HepG2 (cell line): Measurements from ENCODE around the gene FUOM. TPM values are rescaled to one million over a fixed set of nuclear protein-coding genes. Genes with fewer than 3 reads are reported as not detected.

Source experiments
- ARHGAP35 ChIP-seq: sonication (generic); formaldehyde crosslinking; IDR thresholded peaks from 2 replicates; pipeline ENCODE4 v1.9.0; 2022; ENCODE audit warnings: mild to moderate bottlenecking, inconsistent platforms, moderate library complexity, missing genetic modification reagents, borderline replicate concordance
- CSRNP1 ChIP-seq: sonication (generic); formaldehyde crosslinking; IDR thresholded peaks from 2 replicates; pipeline ENCODE4 v1.8.1; 2023; ENCODE audit warnings: mild to moderate bottlenecking, missing genetic modification reagents
- IKZF4 ChIP-seq: sonication (generic); formaldehyde crosslinking; IDR thresholded peaks from 2 replicates; pipeline ENCODE4 v1.5.1; 2020; ENCODE audit warnings: borderline replicate concordance, mild to moderate bottlenecking, low read depth, missing genetic modification reagents; ENCODE audit errors: not compliant biosample characterization
- MAFK ChIP-seq, 2 experiments: IDR thresholded peaks in 1 of 2; conservative IDR thresholded peaks in 1 of 2; 2 replicates each; pipeline ENCODE4 v1.6.1; 2011; ENCODE audit warnings: improper control_type of control experiment in 2 of 2, low read length in 2 of 2
- MIER3 ChIP-seq: IDR thresholded peaks from 2 replicates; pipeline ENCODE4 v1.6.1; 2016; ENCODE audit warnings: missing compliant biosample characterization, borderline replicate concordance
- NFE2L2 ChIP-seq: fragments of 150-350 bp; IDR thresholded peaks from 2 replicates; pipeline ENCODE4 v1.6.1; 2014; ENCODE audit warnings: low read length
- PREB ChIP-seq: sonication (generic); formaldehyde crosslinking; IDR thresholded peaks from 2 replicates; pipeline ENCODE4 v1.4.0; 2020; ENCODE audit warnings: missing genetic modification reagents
- SIN3A ChIP-seq: IDR thresholded peaks from 2 replicates; pipeline ENCODE4 v1.6.1; 2011; ENCODE audit warnings: low read depth, mild to moderate bottlenecking, control low read depth, low read length, borderline replicate concordance
- TEAD2 ChIP-seq: sonication (generic); formaldehyde crosslinking; IDR thresholded peaks from 2 replicates; pipeline ENCODE4 v1.9.0; 2021; ENCODE audit warnings: missing genetic modification reagents
- ZBTB26 ChIP-seq: IDR thresholded peaks from 2 replicates; pipeline ENCODE4 v1.6.1; 2016; ENCODE audit warnings: missing compliant biosample characterization, missing genetic modification reagents, borderline replicate concordance
- ZFYVE20 ChIP-seq: sonication (generic); formaldehyde crosslinking; IDR thresholded peaks from 2 replicates; pipeline ENCODE4 v1.8.0; 2023; ENCODE audit warnings: low read depth, mild to moderate bottlenecking, moderate library complexity, missing genetic modification reagents, borderline replicate concordance
- ZNF121 ChIP-seq: sonication (generic); formaldehyde crosslinking; IDR thresholded peaks from 2 replicates; pipeline ENCODE4 v1.5.0; 2020; ENCODE audit warnings: mild to moderate bottlenecking, missing genetic modification reagents
- ZNF124 ChIP-seq: sonication (generic); formaldehyde crosslinking; IDR thresholded peaks from 2 replicates; pipeline ENCODE4 v1.4.0; 2020; ENCODE audit warnings: missing genetic modification reagents
- ZNF292 ChIP-seq: sonication (generic); formaldehyde crosslinking; IDR thresholded peaks from 2 replicates; pipeline ENCODE4 v1.8.1; 2022; ENCODE audit warnings: mild to moderate bottlenecking, low read depth, missing genetic modification reagents, borderline replicate concordance
- ZNF329 ChIP-seq: sonication (generic); formaldehyde crosslinking; IDR thresholded peaks from 2 replicates; pipeline ENCODE4 v1.9.0; 2021; ENCODE audit warnings: low read depth, mild to moderate bottlenecking, missing genetic modification reagents
- ZNF781 ChIP-seq: sonication (generic); formaldehyde crosslinking; IDR thresholded peaks from 2 replicates; pipeline ENCODE4 v1.5.1; 2020; ENCODE audit warnings: borderline replicate concordance, mild to moderate bottlenecking, missing genetic modification reagents; ENCODE audit errors: not compliant biosample characterization
- ZSCAN12 ChIP-seq: sonication (generic); formaldehyde crosslinking; IDR thresholded peaks from 2 replicates; pipeline ENCODE4 v1.9.0; 2021; ENCODE audit warnings: mild to moderate bottlenecking, missing genetic modification reagents
- ZSCAN30 ChIP-seq: sonication (generic); formaldehyde crosslinking; IDR thresholded peaks from 2 replicates; pipeline ENCODE4 v1.5.0; 2020; ENCODE audit warnings: mild to moderate bottlenecking, missing genetic modification reagents
- polyA plus RNA-seq, 8 experiments: library from polyadenylated mRNA; depleted of rRNA in 3 of 8; stranded (reverse) in 7 of 8; unstranded in 1 of 8; fragments of >200 nt; fragmentation: Illumina TruSeq in 4 of 8; extraction: Trizol in 4 of 8; gene quantifications; 2 replicates each; pipeline versions ENCODE4 v1.2.1 to v1.2.3, GENCODE V29; 2011 to 2016; ENCODE audit warnings: low read depth in 4 of 8, missing spikeins in 1 of 8, mixed read lengths in 1 of 8; ENCODE audit not compliant: insufficient read depth in 1 of 8
- total RNA-seq, 5 experiments: library from RNA; depleted of rRNA; stranded (reverse); fragments of >200 nt; fragmentation: Illumina TruSeq; extraction: Trizol; gene quantifications; 2 replicates each; pipeline ENCODE4 v1.2.3, GENCODE V29; 2016; ENCODE audit warnings: low read depth in 1 of 5
- TF ChIP-seq, protein P1 (sequence below): sonication (generic); formaldehyde crosslinking; IDR thresholded peaks from 2 replicates; pipeline ENCODE4 v1.4.0; 2020; ENCODE audit warnings: mild to moderate bottlenecking, missing genetic modification reagents, borderline replicate concordance

FUOM gene
- total and polyA plus RNA-seq, 2 of the 13 experiments (the other 11 are each of a cell fraction or from before 2014, with no cell fraction given), result 27.5 to 60.4 TPM

DNA sequence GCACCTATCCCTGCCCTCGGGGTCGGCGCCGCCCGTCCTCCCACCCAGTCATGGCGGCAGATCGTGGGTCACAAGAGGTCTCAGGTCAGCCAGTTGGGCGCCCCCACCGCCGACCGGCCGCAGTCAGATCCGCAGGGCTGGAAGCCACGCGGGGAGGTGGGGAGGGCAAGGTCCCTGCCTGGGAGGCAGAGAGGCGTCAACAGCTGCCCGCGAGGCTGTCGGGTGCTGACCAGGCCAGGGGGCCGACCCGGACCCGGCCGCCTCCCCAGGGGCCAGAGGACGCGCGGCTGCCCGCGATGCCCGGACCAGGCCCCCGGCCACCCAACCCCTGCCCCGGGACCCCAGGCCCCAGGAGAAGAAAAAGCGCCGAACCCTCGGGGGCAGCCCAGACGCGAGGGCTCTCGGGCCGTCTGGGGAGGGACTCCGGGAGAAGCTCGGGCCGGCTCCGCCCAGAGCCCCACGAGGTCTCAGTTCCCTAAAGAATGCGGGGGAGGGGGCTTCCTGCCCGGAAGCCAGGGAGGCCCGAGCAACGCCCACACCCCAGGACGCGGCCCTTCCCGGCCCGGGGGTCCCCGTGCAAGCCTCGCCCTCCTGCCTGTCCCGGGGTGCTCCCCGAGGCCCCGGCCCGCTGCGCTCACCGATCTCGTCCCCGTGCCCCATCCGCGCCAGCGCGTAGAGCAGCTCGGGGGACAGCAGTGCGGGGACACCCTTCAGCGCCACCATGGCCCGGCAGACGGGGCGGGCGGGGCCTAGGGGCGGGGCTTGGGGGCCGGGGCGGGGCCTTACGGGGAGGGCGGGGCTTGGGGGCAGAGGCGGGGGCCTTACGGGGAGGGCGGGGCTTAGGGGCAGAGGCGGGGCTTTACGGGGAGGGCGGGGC lies at the start of gene FUOM (continued):
- TF ChIP-seq MIER3 (CRISPR knock-in tag) (peak; percentile 23; the same call in 1 of the 2 replicates), ZNF121 (CRISPR knock-in tag) (no peak), MAFK (conservative IDR thresholded peaks at IDR 0.05 in 1 of 2, IDR thresholded peaks at IDR 0.05 in 1 of 2; ENCODE audit: low read length in 2 of 2) (no peak), ZBTB26 (CRISPR knock-in tag) (no peak), ZNF124 (peak; percentile 44; the same call in 1 of the 2 replicates), ZSCAN30 (CRISPR knock-in tag) (no peak), ARHGAP35 (CRISPR knock-in tag) (no peak), PREB (CRISPR knock-in tag) (no peak), ZNF329 (CRISPR knock-in tag) (no peak), SIN3A (peak; percentile 56; the same call in 1 of the 2 replicates), ZSCAN12 (CRISPR knock-in tag) (no peak), IKZF4 (CRISPR knock-in tag) (no peak), ZFYVE20 (CRISPR knock-in tag) (no peak; the same call in 1 of the 2 replicates), ZNF781 (CRISPR knock-in tag) (no peak), TEAD2 (CRISPR knock-in tag) (no peak), CSRNP1 (CRISPR knock-in tag) (no peak; the same call in 1 of the 2 replicates), ZNF292 (0 out of 2 replicates have a peak, but pooled peaks have one; percentile 6), NFE2L2 (no peak)
- TF ChIP-seq, protein P1, sequence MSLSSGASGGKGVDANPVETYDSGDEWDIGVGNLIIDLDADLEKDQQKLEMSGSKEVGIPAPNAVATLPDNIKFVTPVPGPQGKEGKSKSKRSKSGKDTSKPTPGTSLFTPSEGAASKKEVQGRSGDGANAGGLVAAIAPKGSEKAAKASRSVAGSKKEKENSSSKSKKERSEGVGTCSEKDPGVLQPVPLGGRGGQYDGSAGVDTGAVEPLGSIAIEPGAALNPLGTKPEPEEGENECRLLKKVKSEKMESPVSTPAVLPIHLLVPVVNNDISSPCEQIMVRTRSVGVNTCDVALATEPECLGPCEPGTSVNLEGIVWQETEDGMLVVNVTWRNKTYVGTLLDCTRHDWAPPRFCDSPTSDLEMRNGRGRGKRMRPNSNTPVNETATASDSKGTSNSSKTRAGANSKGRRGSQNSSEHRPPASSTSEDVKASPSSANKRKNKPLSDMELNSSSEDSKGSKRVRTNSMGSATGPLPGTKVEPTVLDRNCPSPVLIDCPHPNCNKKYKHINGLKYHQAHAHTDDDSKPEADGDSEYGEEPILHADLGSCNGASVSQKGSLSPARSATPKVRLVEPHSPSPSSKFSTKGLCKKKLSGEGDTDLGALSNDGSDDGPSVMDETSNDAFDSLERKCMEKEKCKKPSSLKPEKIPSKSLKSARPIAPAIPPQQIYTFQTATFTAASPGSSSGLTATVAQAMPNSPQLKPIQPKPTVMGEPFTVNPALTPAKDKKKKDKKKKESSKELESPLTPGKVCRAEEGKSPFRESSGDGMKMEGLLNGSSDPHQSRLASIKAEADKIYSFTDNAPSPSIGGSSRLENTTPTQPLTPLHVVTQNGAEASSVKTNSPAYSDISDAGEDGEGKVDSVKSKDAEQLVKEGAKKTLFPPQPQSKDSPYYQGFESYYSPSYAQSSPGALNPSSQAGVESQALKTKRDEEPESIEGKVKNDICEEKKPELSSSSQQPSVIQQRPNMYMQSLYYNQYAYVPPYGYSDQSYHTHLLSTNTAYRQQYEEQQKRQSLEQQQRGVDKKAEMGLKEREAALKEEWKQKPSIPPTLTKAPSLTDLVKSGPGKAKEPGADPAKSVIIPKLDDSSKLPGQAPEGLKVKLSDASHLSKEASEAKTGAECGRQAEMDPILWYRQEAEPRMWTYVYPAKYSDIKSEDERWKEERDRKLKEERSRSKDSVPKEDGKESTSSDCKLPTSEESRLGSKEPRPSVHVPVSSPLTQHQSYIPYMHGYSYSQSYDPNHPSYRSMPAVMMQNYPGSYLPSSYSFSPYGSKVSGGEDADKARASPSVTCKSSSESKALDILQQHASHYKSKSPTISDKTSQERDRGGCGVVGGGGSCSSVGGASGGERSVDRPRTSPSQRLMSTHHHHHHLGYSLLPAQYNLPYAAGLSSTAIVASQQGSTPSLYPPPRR (CRISPR knock-in tag), result no peak
